ENCODE measurements around the gene RNF126. TPM values are rescaled to one million over a fixed set of nuclear protein-coding genes. Genes with fewer than 3 reads are reported as not detected.
"Not testable (repeated sequence)": the region's sequence is repeated elsewhere in the genome, so short reads cannot be mapped to it uniquely, and the experiment has no call there.

The RNF126 gene
- total RNA-seq, 1 donor from 2014 or later, result 40.8 TPM

DNA sequence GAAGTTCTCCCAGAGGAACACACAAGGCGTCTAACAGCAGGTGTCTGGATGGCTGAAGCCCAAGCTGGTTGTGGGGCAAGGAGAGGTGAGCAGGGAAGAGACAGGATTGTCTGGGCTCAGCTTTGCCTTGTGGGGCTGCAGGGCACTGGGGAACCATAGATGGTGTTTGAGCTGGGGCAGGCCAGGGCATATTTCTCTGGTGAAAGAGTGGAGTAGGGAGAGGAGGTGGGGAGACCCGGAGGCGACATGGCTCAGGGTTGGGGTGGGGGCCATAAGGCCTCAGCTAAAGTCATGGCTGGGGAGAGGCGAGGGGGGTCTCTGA lies 40.3 kb upstream of the RNF126 start:
- no peaks in the 10 kb centered on the region for H3K27me3 Mint-ChIP-seq (ENCODE audit: unreplicated experiment)
- no peak for DNase-seq (ENCODE audit: extremely low spot score, unreplicated experiment)
- no peaks in the 10 kb centered on the region for H3K9me3 Mint-ChIP-seq (ENCODE audit: unreplicated experiment)
- H3K36me3 Mint-ChIP-seq (ENCODE audit: unreplicated experiment), result no peaks in the 10 kb centered on the region
- H3K4me1 Mint-ChIP-seq (ENCODE audit: unreplicated experiment), result peaks cover 9% of the 10 kb centered on the region
- TF ChIP-seq, protein P1, sequence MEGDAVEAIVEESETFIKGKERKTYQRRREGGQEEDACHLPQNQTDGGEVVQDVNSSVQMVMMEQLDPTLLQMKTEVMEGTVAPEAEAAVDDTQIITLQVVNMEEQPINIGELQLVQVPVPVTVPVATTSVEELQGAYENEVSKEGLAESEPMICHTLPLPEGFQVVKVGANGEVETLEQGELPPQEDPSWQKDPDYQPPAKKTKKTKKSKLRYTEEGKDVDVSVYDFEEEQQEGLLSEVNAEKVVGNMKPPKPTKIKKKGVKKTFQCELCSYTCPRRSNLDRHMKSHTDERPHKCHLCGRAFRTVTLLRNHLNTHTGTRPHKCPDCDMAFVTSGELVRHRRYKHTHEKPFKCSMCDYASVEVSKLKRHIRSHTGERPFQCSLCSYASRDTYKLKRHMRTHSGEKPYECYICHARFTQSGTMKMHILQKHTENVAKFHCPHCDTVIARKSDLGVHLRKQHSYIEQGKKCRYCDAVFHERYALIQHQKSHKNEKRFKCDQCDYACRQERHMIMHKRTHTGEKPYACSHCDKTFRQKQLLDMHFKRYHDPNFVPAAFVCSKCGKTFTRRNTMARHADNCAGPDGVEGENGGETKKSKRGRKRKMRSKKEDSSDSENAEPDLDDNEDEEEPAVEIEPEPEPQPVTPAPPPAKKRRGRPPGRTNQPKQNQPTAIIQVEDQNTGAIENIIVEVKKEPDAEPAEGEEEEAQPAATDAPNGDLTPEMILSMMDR (IDR thresholded peaks at IDR 0.05), result no peak
- H3K27ac Mint-ChIP-seq (ENCODE audit: unreplicated experiment), result no peak overlapping the region
- H3K4me3 Mint-ChIP-seq (ENCODE audit: unreplicated experiment), result no peak overlapping the region

DNA sequence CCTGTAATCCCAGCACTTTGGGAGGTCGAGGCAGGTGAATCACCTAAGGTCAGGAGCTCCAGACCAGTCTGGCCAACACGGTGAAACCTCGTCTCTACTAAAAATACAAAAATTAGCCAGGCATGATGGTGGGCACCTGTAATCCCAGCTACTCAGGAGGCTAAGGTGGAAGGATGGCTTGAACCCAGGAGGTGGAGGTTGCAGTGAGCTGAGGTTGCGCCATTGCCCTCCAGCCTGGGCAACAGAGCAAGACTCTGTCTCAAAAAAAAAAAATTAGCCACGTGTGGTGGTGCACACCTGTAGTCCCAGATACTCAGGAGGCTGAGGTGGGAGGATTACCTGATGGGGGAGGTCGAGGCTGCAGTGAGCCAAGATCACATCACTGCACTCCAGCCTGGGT lies 39.8 kb upstream of the RNF126 start:
- H3K4me1 Mint-ChIP-seq (ENCODE audit: unreplicated experiment); H3K27ac Mint-ChIP-seq (ENCODE audit: unreplicated experiment); H3K27me3 Mint-ChIP-seq (ENCODE audit: unreplicated experiment); H3K9me3 Mint-ChIP-seq (ENCODE audit: unreplicated experiment); H3K4me3 Mint-ChIP-seq (ENCODE audit: unreplicated experiment); H3K36me3 Mint-ChIP-seq (ENCODE audit: unreplicated experiment); DNase-seq (ENCODE audit: extremely low spot score, unreplicated experiment): not testable (repeated sequence)

DNA sequence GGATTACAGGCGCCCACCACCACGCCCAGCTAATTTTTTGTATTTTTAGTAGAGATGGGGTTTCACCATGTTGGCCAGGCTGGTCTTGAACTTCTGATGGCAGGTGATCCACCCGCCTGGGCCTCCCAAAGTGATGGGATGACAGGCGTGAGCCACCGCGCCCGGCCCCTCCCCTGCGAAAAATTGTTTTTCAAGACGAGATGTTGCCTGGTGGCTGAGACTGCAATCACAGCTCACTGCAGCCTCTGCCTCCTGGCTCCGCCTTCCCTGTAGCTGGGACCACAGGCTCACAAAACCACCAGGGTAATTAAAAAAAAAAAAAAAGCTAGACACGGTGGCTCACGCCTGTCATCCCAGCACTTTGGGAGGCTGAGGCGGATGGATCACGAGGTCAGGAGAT lies 36.9 kb upstream of the RNF126 start:
- not testable (repeated sequence) for H3K4me3 Mint-ChIP-seq (ENCODE audit: unreplicated experiment); H3K27ac Mint-ChIP-seq (ENCODE audit: unreplicated experiment); H3K36me3 Mint-ChIP-seq (ENCODE audit: unreplicated experiment); DNase-seq (ENCODE audit: extremely low spot score, unreplicated experiment); H3K27me3 Mint-ChIP-seq (ENCODE audit: unreplicated experiment); H3K9me3 Mint-ChIP-seq (ENCODE audit: unreplicated experiment); H3K4me1 Mint-ChIP-seq (ENCODE audit: unreplicated experiment)

DNA sequence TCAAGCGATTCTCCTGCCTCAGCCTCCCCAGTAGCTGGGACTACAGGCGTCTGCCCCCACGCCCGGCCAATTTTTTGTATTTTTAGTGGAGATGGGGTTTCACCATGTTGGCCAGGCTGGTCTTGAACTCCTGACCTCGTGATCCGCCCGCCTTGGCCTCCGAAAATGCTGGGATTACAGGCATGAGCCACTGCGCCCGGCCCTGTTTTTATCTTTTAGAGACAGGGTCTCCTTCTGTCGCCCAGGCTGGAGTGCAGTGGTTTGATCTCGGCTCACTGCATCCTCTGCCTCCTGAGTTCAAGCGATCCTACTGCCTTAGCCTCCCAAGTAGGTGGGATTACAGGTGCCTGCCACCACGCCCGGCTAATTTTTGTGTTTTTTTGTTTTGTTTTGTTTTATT lies 35.5 kb upstream of the RNF126 start:
- not testable (repeated sequence) for H3K27me3 Mint-ChIP-seq (ENCODE audit: unreplicated experiment); DNase-seq (ENCODE audit: extremely low spot score, unreplicated experiment); H3K9me3 Mint-ChIP-seq (ENCODE audit: unreplicated experiment); H3K4me3 Mint-ChIP-seq (ENCODE audit: unreplicated experiment); H3K27ac Mint-ChIP-seq (ENCODE audit: unreplicated experiment); H3K36me3 Mint-ChIP-seq (ENCODE audit: unreplicated experiment); H3K4me1 Mint-ChIP-seq (ENCODE audit: unreplicated experiment)

DNA sequence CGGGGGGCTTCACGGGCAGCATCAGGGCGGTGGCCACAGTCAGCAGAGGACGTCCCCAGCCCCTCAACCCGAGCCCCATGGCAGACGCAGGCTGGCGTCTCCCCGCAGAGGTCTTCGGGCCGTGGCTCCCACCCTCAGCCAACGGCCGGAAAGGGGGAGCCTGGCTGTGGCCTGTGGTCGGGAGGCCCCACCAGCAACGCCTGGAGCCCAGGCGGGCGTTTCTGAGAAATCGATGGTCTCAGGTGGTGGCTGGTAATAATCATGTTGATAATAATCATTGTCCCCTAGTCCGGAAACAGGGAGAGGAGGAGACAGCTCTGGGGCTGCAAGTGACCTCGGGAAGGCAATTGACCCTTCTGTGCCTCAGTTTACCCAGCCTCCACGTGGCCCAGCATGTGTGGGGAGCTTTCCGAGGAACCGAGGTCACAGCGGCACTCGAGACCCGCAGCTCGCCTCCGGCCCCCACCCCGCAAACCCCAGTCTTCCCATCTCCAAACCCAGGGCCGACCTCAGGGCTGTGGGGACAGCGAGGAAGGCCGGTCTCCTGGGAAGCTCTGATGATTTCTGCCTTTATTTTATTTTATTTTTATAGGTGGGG lies 32.4 kb upstream of the RNF126 start, which contains the start of gene PRSS57:
Gene PRSS57 (minus strand): TSS at position 101 of the 598 bp plus-strand sequence. CDS start 22 bp downstream, at position 79.
- no peaks in the 10 kb centered on the region for H3K4me1 Mint-ChIP-seq (ENCODE audit: unreplicated experiment)
- TF ChIP-seq, protein P1 (IDR thresholded peaks at IDR 0.05), result no peak
- no peaks in the 10 kb centered on the region for H3K27me3 Mint-ChIP-seq (ENCODE audit: unreplicated experiment)
- H3K36me3 Mint-ChIP-seq (ENCODE audit: unreplicated experiment), result no peaks in the 10 kb centered on the region
- H3K4me3 Mint-ChIP-seq (ENCODE audit: unreplicated experiment), result no peak within 1 kb of the TSS
- no peaks in the 10 kb centered on the region for H3K9me3 Mint-ChIP-seq (ENCODE audit: unreplicated experiment)
- H3K27ac Mint-ChIP-seq (ENCODE audit: unreplicated experiment), result no peak within 1 kb of the TSS
- DNase-seq (ENCODE audit: extremely low spot score, unreplicated experiment), result no peak

DNA sequence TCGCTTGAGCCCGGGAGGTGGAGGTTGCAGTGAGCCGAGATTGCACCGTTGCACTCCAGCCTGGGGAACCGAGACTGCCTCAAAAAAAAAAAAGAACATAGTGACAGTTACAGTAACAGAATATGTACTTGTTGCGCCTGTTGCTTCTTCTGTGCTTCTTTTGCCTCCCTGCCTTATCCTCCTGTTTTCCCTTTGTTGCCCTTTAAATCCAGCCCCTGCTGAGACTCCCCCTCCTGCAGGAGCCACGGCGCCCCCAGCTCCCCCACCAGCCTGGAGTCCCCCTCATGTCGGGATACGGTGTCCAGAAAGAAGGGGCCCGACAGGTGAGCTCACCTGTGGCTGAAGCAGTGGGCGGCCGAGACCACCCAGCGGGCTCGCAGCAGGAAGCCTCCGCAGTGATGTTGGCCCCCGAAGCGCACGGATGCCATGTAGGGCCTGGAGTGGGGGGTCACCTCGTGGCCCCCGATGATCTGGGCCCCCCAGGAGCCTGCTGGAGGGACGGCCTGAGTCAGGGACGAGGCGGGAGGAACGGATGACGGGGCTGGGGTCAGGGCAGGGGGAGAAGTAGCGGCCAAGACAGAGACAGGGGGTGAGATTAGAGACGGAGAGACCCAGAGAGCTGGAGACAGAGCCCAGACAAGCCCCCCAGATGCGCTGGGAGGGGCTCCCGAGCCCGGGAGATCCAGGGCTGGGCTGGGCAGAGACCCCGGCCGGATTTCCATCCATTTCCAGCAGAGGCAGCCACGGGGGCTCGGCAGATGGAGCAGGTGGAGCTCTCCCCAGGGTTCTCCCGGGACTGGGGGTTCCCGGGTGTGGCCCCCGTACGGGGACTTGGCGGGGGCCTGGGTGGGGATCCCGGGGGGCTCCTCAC lies 31.7 kb upstream of the RNF126 start:
- TF ChIP-seq, protein P1 (IDR thresholded peaks at IDR 0.05), result no peak
- Mint-ChIP-seq H3K4me1 (ENCODE audit: unreplicated experiment) (no peaks in the 10 kb centered on the region), H3K4me3 (ENCODE audit: unreplicated experiment) (no peak overlapping the region), H3K27me3 (ENCODE audit: unreplicated experiment) (no peaks in the 10 kb centered on the region), H3K36me3 (ENCODE audit: unreplicated experiment) (no peaks in the 10 kb centered on the region), H3K9me3 (ENCODE audit: unreplicated experiment) (no peaks in the 10 kb centered on the region), H3K27ac (ENCODE audit: unreplicated experiment) (no peak overlapping the region)
- no peak for DNase-seq (ENCODE audit: extremely low spot score, unreplicated experiment)
